Fibroblast of skin of abdomen (primary cell): ENCODE measurements around the gene FADS6.

Experiments
- DNase-seq: peaks from one replicate; pipeline ENCODE4 v3.0.0-alpha.2; 2013

FADS6 gene

DNA sequence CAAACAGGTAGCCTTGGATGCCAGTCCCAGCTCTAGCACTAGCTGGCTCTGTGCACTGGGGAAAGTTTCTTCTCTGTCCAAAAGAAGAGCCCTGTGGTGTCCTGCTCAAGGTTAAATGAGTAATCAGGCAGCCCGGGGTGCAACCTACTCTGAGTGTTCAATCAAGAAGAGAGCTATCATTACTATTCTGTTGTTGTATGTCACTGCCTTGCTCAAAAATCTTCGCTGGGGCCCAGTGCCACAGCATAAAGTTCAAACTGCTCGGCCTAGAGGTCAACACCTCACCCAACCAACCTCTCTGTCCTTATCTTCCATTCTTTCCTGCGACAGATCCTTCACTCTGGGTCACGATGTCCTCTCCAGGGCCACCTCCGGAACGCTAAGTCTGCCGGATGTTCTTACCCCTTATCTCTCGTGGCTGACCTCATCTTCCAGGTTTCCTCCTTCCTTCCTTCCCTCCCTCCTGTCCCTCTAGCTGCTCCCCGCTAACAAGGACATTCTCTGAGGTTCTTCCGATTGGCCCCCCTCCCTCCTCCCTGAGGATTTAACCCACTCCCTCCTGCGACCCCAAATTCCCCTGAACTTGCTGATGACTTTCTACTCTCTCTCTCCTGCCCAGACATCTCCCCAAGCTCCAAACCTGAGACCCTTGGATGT, 25.1 kb downstream of the FADS6 start:
- no peak for DNase-seq

DNA sequence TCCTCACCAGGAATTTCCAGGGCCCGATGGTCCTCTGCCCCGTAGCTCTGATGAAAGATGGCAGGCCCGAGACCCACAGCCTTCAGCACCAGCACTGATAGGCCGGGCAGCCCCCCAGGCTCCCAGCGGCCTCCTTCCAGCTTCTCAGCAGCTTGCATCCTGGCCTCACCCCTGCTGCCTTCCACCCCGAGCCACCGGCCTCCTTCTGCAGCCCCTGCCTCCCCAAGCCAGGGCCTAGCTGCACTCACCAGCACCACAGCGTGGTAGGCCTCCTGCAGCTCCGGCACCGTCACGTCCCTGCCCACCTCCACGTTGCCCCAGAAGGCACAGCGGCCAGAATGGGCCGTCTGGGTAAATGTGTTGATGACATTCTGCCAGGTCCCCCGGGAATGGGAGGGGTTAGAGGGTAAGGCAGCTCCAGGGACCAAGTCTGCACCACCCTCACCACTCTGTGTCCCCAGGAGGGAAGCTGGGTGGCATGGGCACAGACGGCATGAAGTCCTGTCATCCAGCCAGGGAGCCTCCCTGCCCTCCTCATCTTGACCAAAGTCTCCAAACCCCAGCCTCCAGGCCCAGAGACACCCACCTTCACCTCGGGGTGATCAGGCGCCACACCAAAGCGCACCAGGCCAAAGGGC, 27.1 kb downstream of the FADS6 start:
- DNase-seq = no peak

DNA sequence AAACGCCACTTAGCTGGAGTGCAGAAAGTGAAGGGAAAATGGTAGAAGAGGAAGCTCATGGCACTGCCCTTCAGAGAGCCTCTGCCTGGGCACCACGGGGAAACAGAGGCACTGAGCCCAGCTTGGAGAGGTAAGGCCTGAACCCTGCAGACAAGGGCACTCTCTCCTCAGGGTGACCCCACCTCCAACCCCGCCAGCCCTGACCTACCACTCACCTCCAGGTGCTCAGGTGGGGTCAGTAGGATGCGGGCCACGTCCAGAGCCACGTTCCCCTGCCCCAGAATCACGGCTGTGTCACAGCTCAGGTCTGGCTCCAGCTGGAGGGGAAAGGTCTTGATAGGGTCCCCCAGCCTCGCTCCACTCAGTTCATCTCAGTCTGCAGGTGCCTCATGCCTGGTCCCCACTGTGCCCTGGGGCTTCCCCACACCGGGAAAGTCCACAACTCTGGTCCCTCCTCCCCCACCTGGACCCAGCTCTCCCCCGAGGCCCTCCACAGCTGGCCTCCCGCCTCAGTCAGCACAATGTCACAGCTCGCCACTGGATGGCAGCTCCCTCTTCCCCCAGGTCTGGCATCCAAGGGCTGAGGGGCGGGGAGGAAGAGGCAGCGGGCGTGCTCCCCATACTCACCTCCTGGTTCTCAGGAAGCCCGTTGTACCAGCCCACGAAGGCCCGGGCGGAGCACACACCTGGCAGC, 27.8 kb downstream of the FADS6 start:
- DNase-seq = no peak

DNA sequence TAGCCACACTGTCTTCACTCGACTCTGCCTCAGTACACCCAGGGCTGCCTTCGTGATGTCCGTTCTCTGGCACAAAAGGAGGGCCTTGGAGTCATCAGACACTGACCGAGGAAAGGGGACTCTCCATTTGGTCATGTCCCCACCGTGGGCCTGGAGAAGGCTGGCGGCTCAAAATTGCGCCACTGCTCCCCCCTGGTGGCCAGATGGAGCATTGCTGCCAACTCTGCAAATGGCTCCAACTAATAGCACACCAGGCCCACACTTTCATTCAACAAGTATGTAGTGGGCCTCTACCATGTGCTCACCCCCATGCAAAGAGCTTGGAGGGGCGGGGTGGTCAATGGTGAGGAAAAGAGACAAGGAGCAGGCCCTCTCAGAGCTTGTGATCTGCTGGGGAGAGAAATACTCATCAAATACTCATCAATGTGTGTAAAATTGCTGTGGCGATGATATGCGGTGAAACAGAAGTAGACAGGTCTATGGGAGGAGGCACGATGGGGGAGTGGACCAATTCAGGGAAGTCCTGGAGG, 28.5 kb downstream of the FADS6 start:
- peak; percentile 52 for DNase-seq

DNA sequence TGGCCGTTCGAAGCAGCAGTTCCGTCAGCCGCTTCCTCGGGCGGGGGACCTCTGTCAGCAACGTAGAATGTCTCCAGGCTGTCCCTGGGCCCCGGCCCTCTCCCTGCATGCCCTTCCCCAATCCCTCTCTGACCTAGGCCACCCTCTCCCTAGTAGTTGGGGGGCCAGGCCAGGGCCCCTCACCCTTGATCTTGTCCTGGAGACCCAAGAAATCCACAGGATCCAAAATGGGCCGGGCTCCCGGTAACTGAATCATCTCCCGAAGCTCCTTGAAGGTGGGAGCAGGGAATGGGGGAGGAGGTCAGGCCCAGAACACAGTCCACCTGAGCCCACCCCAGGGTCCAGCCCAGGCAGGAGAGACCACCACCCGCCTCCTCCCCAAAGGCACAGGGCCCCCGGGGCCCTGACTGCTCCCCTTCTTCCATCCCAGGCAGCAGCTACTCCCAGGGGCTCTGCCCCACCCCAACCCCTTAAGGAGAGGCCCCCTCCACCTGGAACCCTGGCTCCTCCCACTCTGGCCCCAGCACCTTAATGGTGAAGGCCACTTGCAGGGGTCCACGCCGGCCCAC, 29.1 kb downstream of the FADS6 start:
- no peak for DNase-seq

DNA sequence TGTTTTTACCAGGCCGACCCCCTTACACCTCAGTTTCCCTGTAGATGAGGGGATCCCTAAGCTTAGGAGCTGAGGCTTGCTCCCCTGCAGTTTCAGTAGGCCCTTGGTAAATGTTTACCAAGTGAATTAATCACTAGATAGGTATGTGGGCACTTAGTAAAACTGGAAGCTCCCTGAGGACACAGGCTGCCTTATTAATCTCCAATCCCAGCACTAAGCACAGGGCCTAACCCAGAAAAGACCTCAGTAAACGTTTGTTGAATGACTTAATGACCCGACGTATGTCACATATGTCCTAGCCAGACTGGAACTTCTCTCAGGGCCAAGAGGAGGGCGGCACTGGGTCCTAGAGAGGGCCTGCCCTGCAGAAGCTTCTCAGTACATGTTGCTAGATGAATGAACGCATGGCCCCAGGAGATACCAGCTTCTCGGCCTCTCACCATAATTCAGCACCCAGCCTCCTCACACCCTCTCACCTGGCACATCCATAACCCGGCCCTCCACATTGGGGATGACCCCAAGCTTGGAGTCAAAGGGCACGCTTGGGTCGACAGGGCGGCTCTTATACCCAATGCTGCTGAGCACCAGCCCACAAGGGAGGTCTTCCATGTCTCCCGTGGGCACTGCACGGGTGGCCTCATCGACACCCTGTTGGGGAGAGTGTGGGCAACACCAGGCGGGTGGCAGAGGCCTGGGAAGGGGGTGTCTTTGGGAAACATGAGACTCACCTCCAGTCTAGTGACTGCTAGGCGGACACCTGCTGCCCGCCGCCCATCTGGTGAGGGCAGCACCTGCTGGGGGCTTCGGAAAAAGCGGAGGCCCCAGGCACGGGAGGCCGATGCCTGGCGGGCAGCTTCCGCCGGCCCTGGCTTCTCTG, 29.8 kb downstream of the FADS6 start:
- no peak for DNase-seq

DNA sequence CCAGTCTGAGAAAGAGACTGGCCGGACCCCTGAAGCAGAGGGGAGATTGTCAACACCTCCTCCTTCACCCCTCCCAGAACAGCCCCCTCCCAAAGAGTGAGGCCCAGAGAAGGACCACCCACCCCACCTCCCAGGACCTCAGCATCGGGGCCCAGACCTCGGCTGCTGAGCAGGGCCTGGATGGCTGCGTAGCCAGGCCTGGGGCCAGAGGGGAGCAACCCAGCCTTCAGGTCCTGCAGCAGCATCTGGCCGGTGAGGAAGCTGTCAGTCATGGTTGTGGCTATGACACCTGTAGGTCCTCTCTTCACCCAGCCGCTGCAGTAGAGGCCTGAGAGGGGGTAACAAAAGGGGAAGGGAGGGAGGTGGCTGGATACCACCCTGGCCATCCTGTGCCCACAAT, 30.5 kb downstream of the FADS6 start:
- no peak for DNase-seq

DNA sequence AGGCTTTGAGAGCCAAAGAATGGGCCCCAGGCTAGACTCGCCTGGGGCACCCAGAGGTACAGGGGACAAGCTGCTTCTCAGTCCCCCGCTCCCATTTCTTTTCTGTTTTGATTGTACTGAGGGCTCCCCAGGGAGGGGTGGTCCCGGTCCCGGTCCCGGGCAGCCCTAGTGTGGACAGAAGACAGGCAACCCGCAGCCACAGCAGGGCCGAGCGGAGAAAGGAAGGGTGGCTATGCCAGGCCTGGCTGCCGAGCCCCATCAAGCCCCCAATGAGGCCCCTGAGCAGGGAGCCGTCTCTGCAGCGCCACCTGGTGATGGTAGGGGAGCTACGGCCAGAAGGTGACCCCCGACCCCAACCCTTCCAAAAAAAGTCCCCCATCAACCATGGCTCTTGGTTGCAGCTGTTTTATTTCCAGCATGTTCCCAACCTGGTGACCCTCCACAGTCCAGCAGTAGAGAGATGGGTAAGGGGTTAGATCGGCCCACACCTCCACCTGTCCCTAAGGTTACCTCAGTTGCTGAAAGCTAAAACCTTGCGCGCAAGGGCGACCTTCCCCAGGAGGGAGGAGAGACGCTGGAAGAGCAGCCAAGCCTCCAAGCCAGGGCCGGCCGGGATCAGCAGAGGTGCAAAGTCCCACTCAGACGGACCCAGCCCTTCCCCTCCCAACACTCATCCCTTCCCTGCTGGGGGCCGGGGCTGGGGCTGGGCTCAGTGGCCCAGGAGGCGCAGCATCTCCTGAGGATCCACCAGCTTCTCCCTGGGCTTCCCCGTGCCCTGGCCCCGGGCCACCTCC, 31.1 kb downstream of the FADS6 start:
- peak; percentile 33 for DNase-seq

DNA sequence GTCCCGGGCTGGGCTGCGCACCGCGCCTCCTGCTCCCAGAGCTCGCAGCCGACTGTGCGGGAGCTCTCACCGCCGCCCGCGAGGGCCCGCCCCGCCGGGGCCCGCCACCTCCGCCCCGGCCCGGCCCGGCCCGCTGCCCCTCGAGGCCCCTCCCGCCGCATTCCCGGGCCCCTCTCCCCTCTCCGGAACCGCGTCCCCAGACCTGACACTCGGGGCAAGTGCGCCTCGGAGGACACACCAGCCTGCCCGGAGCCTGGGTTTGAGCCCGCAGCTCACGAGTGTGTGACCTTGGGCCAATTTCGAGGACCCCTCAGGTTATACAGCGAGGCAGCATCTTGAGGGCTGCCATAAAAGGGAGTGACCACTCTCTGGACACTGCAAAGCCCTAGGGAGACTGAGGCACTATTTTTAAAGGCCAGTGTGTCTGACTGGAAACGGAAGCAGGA, 31.7 kb downstream of the FADS6 start:
- no peak for DNase-seq

DNA sequence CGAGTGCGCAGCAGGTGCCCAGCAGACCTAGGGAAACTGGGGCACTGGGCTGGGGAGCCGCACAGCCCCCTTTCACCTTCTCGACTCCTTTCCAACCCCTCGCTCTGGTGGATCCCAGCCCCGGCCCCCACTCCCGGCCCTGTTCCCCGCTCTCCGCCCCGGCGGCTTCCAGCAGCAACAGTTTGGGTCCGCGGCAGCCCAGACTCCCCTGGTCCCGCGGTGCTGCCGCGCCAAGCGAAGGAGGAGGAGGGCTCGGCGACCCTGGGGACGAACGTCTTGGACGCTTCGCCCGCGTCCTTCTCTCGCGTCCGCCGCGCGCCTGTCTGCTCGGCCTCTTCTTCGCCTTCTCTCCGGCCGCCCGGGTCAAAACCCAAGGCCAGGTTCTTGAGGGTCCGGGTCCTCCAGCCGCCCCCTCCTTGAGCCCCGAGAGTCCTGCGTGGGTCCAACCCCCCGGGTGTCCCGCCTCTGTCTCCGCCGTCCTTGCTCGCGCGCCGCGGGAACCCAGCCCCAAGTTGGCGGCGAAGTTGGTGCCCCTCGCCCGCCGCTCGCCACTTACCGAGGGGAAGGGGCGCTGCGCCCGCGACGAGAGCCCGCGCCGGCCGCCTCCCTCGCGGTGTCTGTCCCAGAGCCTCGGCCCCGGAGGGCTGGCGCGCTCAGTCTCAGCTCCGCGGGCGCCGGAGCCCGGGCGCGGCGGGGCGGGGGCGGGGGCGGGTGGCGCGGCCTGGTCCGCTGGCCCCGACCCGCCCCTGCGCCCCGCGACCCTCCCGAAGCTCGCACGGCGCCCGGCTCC, 32.4 kb downstream of the FADS6 start:
- DNase-seq = no peak

DNA sequence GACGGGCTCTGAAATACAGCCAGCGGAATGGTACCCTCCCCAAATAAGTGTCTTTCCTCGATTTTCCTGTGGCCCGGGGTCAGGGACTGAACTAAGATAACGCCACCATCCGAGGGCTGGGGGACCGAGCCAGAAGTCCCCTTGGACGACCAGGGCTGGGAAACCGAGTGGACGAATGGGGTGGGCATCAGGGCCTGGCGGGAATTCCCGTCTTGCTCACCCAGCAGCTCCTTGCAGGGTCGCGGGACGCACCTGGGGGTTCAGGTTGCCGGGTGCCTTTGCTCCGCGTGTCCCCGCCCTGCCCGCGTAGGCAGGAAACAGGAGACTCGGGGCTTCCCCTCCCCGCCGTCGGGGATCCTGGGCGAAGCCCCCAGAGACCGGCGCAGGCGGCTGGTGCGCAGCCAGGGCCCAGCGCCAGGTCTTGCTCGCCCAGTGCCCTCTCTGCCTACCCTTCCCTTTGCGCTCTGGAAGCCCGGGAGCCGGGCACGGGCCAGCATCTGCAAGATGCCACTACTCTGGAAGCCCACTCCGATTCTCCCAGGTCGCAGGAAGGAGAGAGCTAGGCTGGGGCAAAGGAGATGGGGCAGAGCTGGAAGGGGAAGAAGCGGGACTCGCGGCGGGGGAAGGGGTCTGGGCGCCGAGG, 33.1 kb downstream of the FADS6 start:
- DNase-seq = no peak

DNA sequence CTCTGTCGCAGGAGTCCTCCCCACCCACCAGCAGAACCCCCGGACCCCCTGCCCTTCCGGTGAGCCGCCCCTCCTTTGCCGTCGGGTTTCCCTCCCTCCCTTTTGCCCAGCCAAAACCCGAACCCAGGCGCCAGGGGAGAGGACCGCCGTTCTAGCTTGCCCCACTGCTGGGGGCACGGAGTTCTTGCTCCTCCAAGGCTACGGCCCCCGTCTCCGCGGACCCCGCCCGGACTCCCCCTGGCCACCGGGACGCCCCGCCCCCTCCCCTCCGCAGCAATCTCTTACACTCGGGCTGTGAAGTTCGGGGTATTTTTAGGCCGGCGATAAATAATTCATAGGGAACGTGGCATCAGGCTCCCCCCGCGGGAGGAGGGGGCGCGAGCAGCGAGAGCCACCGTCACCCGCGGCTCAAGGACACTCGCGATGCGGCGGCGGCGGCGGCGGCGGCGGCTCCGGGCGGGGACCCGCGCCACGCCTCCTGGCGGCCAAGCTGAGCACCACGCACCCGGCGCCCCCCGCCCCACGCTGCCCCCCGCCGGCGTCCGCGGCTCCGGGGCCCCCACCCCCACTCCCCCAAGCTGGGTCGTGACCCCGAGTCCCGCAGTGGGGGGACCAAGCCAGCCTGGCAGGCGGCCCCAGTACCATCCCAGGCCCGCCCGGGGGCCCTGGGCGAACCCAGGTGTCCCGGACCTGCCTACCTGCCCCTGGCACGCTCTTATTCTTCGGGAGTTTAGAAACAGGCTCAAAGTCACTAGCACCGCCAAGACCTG, 33.8 kb downstream of the FADS6 start, which contains the start of gene GRIN2C:
Gene GRIN2C, minus strand, starts transcription at position 427 of the 770 bp plus-strand sequence. CDS start 4,793 bp downstream, outside the sequence.
- DNase-seq = no peak

DNA sequence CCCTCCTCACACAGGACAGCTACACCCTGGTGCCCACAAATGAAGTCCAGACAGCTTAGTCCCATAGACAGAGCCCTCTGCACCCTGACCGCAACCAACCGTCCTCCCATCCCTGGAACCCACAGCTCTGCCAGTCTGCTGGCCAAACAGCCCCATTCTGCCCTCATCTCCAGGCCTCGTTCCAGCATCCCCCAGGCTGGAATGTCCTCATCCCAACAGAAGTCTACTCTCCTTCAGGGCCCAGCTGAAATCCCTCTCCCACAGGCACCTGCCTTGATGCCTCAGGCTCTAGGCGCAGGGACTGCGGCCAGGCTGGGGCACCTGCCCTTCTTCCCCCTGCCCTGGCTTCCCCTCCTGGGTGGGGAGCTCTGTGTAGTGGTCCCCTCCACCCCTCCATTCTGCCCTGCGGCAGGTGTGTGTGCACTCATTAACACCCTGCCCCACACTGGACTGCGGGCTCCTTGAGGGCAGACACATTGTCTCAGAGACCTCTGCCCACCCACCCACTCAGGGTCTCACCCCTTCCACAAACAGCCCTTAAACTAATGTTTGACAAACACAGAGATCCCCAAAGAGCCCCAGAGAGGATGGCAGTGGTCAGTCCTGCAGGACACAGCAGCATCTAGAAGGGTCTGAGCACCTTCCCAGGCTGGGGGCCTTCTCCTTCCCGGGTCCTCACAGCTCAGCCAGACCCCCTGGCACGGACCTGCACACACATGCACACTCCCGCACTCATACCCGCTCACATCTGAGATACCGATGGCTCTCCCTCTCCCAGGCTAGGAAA, 34.6 kb downstream of the FADS6 start:
- no peak for DNase-seq

DNA sequence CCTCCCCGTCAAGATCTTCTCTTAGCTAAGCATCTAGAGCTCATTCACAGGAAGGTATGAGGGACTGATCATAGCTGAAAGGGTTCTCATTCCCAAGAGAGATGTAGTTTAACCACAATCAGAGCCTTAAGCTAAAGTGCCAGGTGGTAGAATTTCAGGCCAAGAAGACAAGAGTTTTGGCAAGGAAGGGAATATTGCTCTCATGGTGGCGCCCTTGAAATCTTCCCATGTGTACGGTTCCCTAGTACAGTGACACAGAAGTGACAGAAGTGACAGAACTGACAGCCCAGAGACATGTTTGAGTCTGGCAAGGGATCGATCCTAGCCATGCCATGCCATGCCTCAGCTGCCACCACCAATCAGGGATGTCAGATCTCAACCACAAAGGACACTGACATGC, 36.2 kb downstream of the FADS6 start:
- DNase-seq = no peak

DNA sequence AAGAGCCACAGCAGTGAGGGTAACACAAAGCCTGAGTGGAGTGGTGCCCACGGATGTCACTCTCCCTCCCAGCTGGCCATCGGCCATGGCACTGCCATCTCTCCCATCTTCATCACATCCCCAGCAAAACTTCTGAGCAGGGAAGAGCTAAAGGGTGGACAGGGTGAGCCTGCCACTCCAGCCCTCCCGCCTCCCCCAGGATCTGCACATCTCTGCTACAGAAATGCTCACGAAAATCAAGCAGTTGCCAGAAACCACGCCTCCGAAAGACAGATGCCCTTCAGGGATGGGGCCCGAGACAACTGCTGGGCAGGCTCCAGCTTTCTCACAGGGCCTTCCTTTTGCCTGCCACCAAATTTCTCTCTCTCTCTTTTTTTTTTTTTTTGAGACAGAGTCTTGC, 37.3 kb downstream of the FADS6 start:
- DNase-seq = no peak

DNA sequence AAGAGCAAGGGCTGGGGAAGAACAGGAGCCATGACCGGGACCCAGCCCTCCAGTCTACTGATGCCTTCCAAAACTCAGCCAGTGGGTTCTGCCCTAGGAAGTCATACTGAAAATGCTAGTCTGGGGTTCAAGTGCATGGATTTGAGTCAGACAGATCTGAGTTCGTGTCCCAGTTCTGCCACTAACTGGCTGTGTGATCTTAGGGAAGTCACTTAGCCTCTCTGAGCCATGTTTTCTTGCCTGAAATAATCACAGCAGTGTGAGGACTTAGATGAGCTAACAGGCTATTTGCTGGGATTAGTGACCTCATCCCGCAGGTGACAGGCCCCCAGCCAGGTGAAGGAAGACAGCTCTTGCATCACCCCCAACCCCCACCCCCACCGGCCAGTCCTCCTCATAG, 38.1 kb downstream of the FADS6 start:
- DNase-seq = no peak

DNA sequence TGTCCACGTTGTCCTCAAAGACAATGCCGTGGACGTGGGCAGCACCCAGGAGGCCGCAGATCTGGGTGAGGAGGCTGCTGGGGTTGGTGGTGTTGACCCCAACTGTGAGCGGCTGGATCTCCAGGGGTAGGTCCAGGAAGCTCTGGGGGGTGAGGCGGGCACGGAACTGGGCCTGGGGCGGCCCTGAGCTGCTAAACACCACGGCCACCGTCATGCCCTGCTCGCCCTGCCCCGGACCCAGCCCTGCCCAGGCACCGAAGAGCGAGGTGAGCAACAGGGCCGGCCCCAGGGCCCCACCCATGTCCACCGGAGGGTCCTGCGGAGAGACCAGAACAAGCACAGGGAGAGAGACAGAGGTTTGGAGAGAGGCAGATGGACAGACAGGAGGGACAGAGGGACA, 38.6 kb downstream of the FADS6 start:
- no peak for DNase-seq

DNA sequence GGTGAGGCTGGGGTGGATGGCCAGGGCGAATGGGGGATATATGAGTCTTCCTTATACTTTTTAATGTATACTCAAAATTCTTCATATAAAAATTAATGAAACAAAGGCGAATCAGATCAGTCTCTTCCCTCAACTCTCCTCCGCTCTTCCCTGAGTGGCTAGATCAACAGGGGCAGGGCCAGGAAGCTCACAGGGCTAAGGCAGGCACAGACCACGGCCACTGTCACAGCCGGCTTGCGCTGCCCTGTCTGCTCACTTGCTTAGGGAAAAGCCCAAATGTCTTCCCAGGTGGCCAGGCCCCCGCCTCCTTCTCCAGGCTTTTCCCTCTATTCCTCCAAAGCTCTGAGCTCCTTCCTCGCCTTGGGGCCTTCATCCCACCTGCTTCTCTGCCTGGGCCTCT, 39.8 kb downstream of the FADS6 start:
- DNase-seq = no peak
